IPS DF 6.9 (cell line): ENCODE measurements around the gene ASPSCR1.

Experiments used
- DNase-seq: peaks from one replicate; pipeline ENCODE4 v3.0.0-alpha.2; 2013; ENCODE audit warnings: low read depth, low spot score
- H3K27ac ChIP-seq: one replicate; pipeline ENCODE4 v1.5.1; 2013; ENCODE audit warnings: low read length, control low read depth
- H3K27me3 ChIP-seq: 2 replicates; pipeline ENCODE4 v1.6.1; 2013; ENCODE audit warnings: mild to moderate bottlenecking, low read length; ENCODE audit not compliant: control insufficient read depth, insufficient read depth
- H3K36me3 ChIP-seq: 2 replicates; pipeline ENCODE4 v1.6.1; 2013; ENCODE audit warnings: low read length; ENCODE audit not compliant: control insufficient read depth, insufficient read depth
- H3K4me1 ChIP-seq: 2 replicates; pipeline ENCODE4 v1.6.1; 2013; ENCODE audit warnings: low read length; ENCODE audit not compliant: control insufficient read depth, insufficient read depth
- H3K4me3 ChIP-seq: 2 replicates; pipeline ENCODE4 v1.5.1; 2013; ENCODE audit warnings: mild to moderate bottlenecking, low read length
- H3K9me3 ChIP-seq: 2 replicates; pipeline ENCODE4 v1.6.1; 2013; ENCODE audit warnings: low read length, inconsistent platforms; ENCODE audit not compliant: control insufficient read depth, insufficient read depth
- WGBS: extraction: QIAGEN DNeasy Blood & Tissue Kit; methylation state at CpG from one replicate; pipeline ENCODE4 v1.1.7; 2013; ENCODE audit warnings: mixed read lengths, missing lambda C conversion rate; ENCODE audit not compliant: insufficient read length, insufficient coverage; 5-methylcytosine and 5-hydroxymethylcytosine counted together

ASPSCR1 gene

DNA sequence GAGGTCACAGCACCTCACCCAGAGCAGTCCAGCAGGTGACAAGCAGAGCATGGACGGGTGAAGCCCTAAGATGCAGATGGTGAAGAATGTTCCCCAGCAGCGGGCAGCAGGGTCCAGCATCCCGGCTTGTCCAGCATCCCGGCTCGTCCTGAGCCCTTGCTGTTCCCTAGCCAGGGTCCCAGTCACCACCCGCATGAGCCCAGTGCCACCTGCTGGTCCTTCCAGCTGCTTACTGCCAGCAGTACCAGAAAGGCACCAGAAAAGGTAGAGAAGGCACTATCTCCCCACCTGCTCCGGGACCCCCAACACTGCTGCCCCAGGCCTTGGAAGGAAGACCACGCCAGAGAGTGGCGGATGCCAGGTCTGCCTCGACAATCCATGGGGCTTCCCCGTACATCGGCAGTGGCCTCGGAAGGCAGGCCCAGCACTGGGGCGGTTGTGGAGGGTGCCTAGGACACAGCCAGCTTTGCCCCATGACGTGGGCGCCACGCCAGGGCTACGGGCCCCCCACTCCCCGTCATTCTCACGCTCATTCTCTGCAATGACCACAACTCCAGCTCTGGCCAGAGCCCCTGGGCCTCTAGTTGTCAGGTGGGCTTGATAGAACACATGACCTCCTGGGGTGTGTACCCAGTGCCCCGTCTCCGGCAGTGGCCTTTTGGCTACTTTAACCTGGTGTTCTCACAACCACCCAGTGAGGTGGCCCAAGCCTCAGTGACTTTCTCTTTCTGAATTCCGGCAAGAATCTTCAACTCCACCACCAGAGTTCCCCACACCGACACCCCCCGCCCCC, 43.9 kb downstream of the ASPSCR1 start:
- no CpG with 5 or more reads among the region's 25 CpGs for WGBS
- Histone ChIP-seq H3K4me3 (no peak overlapping the region), H3K27me3 (no peaks in the 10 kb centered on the region), H3K4me1 (peaks cover 1% of the 10 kb centered on the region), H3K27ac (no peak overlapping the region), H3K9me3 (no peaks in the 10 kb centered on the region), H3K36me3 (0 out of 2 replicates have a peak, but pooled peaks cover 2% of the 10 kb centered on the region)
- no peak for DNase-seq

DNA sequence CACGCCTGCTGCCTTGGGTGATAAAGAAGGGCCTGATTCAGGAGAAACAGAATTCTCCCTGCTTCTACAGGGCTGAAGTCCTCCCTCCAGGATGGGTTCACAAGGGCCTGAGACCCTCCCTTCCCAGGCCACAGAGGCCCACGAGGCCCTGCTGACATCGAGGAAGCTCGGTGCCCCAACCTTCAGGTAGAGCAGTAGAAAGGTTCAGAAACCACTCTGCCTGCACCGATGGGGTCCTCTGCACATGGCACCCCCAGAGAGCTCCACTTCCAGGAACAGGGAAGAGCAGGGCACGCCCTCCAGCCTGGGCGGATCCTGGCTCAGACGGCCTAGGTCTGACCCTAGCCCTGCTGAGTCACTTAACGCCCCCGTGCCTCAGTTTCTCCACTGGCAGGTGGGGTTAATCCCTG, 44.5 kb downstream of the ASPSCR1 start:
- Histone ChIP-seq H3K4me1 (peaks cover 1% of the 10 kb centered on the region), H3K36me3 (0 out of 2 replicates have a peak, but pooled peaks cover 2% of the 10 kb centered on the region), H3K4me3 (peak overlapping the region; percentile 57), H3K27ac (no peak overlapping the region), H3K9me3 (no peaks in the 10 kb centered on the region), H3K27me3 (no peaks in the 10 kb centered on the region)
- no peak for DNase-seq
- WGBS, result no CpG with 5 or more reads among the region's 10 CpGs

DNA sequence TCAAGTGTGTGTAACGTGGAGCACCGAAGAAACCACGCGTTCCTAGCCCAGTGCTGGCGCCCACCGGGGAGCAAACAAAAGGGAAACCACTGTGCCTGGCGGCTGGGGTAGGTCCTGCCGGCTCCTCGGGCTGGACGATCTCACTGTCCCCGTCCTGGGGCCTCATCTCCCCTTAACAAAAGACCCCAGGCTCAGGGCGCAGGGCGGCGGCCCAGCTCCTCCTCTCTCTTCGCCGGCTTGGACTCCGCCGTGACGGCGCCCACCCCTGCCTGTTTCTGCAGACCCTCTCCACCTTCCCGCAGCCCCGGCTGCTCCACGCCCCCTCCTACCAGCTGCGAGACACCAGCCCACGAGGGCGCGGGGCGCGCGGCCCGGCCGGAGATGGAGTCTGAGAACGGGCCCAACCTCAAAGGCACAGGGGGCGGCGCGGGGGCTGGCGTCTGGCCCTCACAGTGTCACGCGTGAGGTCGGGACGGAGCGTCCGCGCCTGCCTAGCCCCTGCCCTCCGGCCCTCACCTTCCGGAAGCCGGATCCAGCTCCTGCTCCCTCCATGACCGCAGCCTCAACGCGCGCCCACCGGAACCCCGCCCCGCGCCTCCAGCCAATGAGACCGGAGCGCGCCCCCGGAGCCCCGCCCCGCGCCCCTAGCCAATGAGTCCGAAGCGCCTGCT, 45.0 kb downstream of the ASPSCR1 start, which contains the start of gene CENPX:
Gene CENPX, minus strand, starts transcription at position 569 of the 671 bp plus-strand sequence. Its CDS starts 17 bp downstream, at position 552.
- Histone ChIP-seq H3K27ac (no peak within 1 kb of the TSS), H3K36me3 (0 out of 2 replicates have a peak, but pooled peaks cover 2% of the 10 kb centered on the region), H3K4me3 (peak within 1 kb of the TSS; percentile 64), H3K27me3 (no peaks in the 10 kb centered on the region), H3K9me3 (no peaks in the 10 kb centered on the region), H3K4me1 (peaks cover 1% of the 10 kb centered on the region)
- no CpG with 5 or more reads among the region's 64 CpGs for WGBS
- no peak for DNase-seq

DNA sequence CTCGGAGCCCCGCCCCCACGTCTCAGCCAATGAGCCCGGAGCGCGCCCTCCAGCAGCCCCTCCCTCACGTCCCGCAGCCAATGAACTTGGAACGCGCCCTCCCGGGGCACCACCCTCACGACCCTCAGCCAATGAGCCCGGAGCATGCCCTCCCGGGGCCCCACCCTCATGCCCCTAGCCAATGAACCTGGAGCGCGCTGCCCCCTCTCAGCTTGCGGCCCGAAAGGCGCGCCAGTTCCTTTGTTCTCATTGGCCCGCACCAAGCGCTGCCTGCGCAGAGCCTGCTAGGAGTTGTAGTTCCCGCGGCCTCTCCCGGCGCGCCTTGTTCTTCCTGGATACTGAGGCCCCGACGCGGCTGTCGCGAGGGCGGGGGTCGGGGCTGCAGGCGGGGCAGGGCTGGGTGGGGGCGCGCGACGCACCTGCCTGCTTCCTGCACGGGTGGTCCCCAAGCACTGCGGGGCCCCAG, 45.6 kb downstream of the ASPSCR1 start, which contains the start of gene LRRC45:
Gene LRRC45, plus strand, starts transcription at position 325 of the 466 bp plus-strand sequence. CDS start 339 bp downstream, outside the sequence.
- no peaks in the 10 kb centered on the region for H3K27me3 ChIP-seq
- no peak within 1 kb of the TSS for H3K27ac ChIP-seq
- H3K4me3 ChIP-seq, result peak within 1 kb of the TSS; percentile 64
- no peaks in the 10 kb centered on the region for H3K9me3 ChIP-seq
- WGBS, result no CpG with 5 or more reads among the region's 42 CpGs
- peaks cover 1% of the 10 kb centered on the region for H3K4me1 ChIP-seq
- peak; percentile 98 for DNase-seq
- H3K36me3 ChIP-seq, result peaks cover 2% of the 10 kb centered on the region; the same call in 1 of the 2 replicates

DNA sequence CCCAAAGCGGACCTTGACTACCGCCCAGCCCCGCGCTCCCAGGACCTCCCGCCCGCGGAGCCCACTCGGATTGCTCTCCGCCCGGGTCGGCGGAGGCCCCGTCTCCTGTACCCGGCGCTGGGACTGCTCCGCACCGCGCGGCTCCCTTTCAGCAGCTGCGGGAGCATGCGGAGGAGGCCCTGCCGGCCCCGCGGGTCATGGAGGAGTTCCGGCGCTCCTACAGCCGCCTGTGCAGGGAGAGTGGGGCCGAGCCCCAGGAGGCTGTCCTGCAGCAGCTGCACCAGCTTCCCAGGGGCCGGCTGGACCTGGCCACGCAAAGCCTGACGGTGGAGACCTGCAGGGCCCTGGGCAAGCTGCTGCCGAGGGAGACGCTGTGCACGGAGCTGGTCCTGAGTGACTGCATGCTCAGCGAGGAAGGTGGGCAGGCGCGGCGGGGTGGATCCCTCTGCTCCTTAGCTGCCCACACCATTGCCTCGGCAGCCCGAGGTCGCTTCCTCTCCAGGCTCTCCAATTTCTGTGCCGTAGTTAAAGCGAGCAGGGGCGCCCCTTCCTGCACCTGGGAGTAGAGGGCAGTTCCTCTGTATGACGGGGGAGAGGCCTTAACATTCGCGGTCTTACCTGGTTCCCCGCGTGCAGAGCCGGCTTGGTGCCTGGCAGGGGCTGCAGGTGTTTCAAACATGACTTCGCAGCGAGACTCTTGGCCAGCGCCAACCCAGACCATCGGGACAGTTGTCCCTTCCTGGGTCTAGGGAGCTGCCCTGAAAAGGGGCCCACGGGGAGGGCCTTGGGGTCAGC, 46.2 kb downstream of the ASPSCR1 start:
- no peak for DNase-seq
- no peaks in the 10 kb centered on the region; the same call in 1 of the 2 replicates for H3K36me3 ChIP-seq
- H3K9me3 ChIP-seq, result no peaks in the 10 kb centered on the region
- WGBS, result no CpG with 5 or more reads among the region's 55 CpGs
- H3K27me3 ChIP-seq, result no peaks in the 10 kb centered on the region
- peaks cover 1% of the 10 kb centered on the region for H3K4me1 ChIP-seq
- H3K27ac ChIP-seq, result no peak overlapping the region
- peak overlapping the region; percentile 64; the same call in 1 of the 2 replicates for H3K4me3 ChIP-seq

DNA sequence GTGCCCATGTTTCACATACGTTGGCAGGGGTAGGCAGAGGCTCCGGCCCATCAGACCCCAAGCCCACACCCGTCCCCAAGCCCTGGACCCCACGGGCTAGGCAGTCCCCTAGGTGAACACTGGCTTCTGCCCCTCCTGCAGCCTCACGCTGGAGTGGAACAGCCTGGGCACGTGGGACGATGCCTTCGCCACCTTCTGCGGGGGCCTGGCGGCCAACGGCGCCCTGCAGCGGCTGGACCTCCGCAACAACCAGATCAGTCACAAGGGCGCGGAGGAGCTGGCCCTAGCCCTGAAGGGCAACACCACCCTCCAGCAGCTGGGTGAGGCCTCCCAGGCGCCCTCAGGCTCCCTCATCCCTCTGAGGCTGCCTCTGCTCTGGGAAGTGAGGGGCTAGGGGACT, 47.4 kb downstream of the ASPSCR1 start:
- Histone ChIP-seq H3K4me1 (peaks cover 1% of the 10 kb centered on the region), H3K4me3 (no peak overlapping the region), H3K9me3 (no peaks in the 10 kb centered on the region), H3K36me3 (peaks cover 2% of the 10 kb centered on the region; the same call in 1 of the 2 replicates), H3K27ac (no peak overlapping the region), H3K27me3 (no peaks in the 10 kb centered on the region)
- no CpG with 5 or more reads among the region's 17 CpGs for WGBS
- no peak for DNase-seq

DNA sequence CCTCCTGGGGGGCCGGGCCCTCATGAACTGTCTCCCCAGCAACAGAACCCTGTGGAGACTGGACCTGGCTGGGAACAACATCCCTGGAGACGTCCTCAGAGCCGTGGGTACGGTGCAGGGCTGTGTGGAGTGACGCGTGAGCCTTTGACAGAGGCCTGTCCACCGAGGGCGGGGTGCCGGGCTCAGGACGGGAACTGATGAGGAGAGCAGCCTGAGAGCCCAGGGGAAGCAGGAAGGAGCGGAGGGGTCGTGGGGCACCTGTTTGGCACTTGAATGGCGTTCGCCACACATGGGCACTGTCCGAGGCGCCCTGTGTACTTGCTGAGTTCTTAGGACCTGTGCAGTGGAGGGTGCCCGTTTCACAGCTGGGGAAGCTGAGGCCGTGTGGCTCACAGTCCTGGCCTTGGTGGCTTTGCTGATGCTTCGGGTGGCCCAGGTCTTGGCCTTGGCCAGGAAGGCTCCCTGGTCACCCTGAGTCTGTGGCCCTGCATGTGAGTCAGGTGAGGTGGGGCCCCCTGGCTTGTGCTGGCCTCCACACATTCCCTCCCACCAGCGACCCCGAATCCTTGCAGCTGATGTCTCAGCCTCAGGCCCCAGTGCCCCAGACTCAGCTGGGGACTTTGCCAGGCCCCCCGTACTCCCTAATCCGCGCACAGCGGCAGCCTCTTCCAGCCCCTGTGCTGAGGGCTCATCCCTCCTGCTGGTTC, 48.1 kb downstream of the ASPSCR1 start:
- Histone ChIP-seq H3K9me3 (no peaks in the 10 kb centered on the region), H3K27me3 (no peaks in the 10 kb centered on the region), H3K4me1 (peaks cover 1% of the 10 kb centered on the region), H3K36me3 (peaks cover 2% of the 10 kb centered on the region; the same call in 1 of the 2 replicates), H3K4me3 (no peak overlapping the region), H3K27ac (no peak overlapping the region)
- WGBS, result no CpG with 5 or more reads among the region's 25 CpGs
- DNase-seq, result no peak

DNA sequence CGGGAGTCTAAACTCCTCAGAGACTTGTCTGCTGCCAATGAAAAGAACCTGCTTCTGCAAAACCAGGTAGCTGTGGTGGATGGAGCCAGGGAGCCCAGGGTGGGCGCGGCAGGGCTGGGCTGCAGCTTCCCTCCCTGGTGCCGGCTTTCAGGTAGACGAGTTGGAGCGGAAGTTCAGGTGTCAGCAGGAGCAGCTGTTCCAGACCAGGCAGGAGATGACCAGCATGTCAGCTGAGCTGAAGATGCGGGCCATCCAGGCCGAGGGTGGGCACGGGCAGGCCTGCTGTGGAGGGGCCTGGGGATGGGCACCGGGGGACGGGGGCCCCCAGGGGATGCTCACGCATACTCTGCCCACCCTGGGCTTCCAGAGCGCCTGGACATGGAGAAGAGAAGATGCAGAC, 50.8 kb downstream of the ASPSCR1 start:
- no peak overlapping the region for H3K27ac ChIP-seq
- no CpG with 5 or more reads among the region's 13 CpGs for WGBS

DNA sequence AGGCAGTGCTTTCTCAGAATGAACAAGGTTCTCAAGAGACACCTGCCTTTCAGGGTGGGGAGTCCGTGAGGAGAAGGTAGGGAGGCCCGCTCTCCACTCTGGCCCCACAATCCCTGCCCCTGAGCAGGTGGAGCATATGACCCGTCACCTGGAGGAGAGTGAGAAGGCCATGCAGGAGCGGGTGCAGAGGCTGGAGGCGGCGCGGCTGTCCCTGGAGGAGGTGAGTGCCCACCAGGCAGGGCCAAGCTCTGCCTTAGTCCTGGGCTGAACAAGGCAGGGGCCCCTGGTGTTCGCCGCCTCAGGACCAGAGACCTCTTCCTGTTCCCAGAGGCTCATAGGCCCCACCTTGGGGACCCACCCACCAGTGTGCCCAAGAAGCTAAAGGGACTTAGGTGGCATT, 51.5 kb downstream of the ASPSCR1 start:
- Histone ChIP-seq H3K4me1 (peaks cover 3% of the 10 kb centered on the region; the same call in 1 of the 2 replicates), H3K27ac (no peak overlapping the region), H3K36me3 (peaks cover 2% of the 10 kb centered on the region; the same call in 1 of the 2 replicates), H3K4me3 (no peak overlapping the region), H3K27me3 (no peaks in the 10 kb centered on the region), H3K9me3 (no peaks in the 10 kb centered on the region)
- DNase-seq, result no peak
- no CpG with 5 or more reads among the region's 9 CpGs for WGBS

More for the DNA sequence above, 50.8 kb downstream of the ASPSCR1 start:
- H3K36me3 ChIP-seq, result peaks cover 2% of the 10 kb centered on the region; the same call in 1 of the 2 replicates
- no peaks in the 10 kb centered on the region for H3K27me3 ChIP-seq
- DNase-seq, result no peak
- H3K9me3 ChIP-seq, result no peaks in the 10 kb centered on the region
- H3K4me3 ChIP-seq, result no peak overlapping the region
- peaks cover 3% of the 10 kb centered on the region; the same call in 1 of the 2 replicates for H3K4me1 ChIP-seq
